Central memory CD8-positive, alpha-beta T cell (primary cell): Measurements from ENCODE around the gene KIF25.

Source experiments
- ATAC-seq: fragments of 150-1000 bp; cut with Tn5 transposase; replicated peaks from 2 replicates; pipeline ENCODE4 v1.10.0; 2022; ENCODE audit warnings: mild to moderate bottlenecking, moderate FRiP score, moderate number of reproducible peaks; ENCODE audit not compliant: poor library complexity, severe bottlenecking; ENCODE audit errors: extremely low read depth
- DNase-seq, 2 donors: peaks; one replicate each; pipeline ENCODE4 v3.0.0; 2021; ENCODE audit warnings: low spot score in 2 of 2
- H3K27ac Mint-ChIP-seq: one replicate; pipeline ENCODE4 v1.8.0; 2022; ENCODE audit warnings: low read depth, mild to moderate bottlenecking, moderate library complexity, mixed read lengths
- H3K27me3 Mint-ChIP-seq: one replicate; pipeline ENCODE4 v1.8.0; 2022; ENCODE audit warnings: mixed read lengths
- H3K36me3 Mint-ChIP-seq: one replicate; pipeline ENCODE4 v1.8.0; 2022; ENCODE audit warnings: mild to moderate bottlenecking, moderate library complexity, mixed read lengths; ENCODE audit not compliant: insufficient read depth
- H3K4me1 Mint-ChIP-seq: one replicate; pipeline ENCODE4 v1.8.0; 2022; ENCODE audit warnings: mixed read lengths
- H3K4me3 Mint-ChIP-seq: one replicate; pipeline ENCODE4 v1.8.0; 2022; ENCODE audit warnings: mild to moderate bottlenecking, moderate library complexity, mixed read lengths
- H3K9me3 Mint-ChIP-seq: one replicate; pipeline ENCODE4 v1.8.0; 2022; ENCODE audit warnings: mixed read lengths

The KIF25 gene

DNA sequence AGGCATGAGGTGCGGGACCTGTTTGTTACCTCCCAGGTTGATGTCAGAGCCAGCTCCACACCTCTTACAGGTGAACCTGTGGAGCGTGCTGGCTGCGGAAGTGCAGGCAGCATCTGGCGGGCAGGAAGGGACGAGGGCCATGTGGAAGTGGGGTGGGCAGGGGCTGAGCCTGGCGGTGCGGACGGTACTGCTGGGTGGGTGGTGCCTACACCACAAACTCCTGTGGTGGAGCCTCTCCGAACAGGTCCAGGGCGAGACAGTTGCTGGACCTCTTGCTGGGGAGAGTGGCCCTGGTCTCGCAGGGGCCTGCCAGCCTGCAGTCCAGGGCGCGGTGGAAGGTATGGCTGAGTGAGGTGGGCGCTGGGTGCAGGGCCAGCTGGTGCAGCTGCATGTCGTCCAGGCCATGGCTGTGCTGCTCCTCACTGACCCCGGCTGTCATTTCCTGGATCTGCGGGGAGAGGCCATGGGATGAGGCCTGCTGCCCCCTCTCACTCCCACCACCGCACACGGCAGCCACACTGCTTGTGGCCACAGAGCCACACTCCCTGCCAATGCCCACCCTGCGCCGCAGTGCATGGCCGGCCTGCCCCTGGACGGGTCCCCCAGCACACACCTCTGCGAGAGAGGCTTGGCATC is 59.5 kb downstream of the KIF25 start:
- Mint-ChIP-seq H3K9me3 (no peaks in the 10 kb centered on the region), H3K4me3 (no peak overlapping the region), H3K27me3 (no peaks in the 10 kb centered on the region), H3K36me3 (peaks cover 3% of the 10 kb centered on the region), H3K4me1 (no peaks in the 10 kb centered on the region), H3K27ac (no peak overlapping the region)
- ATAC-seq (no peak), DNase-seq (no peak)

DNA sequence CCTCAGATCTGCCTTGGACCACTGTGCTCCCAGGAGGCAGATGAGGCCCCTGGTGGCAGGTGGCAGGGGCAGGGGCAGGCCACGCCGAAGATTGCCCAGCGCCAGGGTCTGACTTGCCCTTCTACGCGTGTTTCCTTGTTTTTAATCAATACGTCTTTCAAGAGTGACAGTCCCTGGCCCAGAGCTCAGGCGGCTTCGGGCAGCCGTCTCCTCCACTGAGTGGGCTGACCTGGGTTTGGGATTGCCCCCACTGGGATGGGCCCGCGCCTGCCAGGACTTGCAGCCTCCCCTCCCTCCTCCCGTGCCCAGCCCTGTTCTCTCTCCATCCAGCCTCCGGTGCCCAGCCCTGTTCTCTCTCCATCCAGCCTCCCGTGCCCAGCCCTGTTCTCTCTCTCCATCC is 60.4 kb downstream of the KIF25 start:
- DNase-seq (no peak), ATAC-seq (no peak)

DNA sequence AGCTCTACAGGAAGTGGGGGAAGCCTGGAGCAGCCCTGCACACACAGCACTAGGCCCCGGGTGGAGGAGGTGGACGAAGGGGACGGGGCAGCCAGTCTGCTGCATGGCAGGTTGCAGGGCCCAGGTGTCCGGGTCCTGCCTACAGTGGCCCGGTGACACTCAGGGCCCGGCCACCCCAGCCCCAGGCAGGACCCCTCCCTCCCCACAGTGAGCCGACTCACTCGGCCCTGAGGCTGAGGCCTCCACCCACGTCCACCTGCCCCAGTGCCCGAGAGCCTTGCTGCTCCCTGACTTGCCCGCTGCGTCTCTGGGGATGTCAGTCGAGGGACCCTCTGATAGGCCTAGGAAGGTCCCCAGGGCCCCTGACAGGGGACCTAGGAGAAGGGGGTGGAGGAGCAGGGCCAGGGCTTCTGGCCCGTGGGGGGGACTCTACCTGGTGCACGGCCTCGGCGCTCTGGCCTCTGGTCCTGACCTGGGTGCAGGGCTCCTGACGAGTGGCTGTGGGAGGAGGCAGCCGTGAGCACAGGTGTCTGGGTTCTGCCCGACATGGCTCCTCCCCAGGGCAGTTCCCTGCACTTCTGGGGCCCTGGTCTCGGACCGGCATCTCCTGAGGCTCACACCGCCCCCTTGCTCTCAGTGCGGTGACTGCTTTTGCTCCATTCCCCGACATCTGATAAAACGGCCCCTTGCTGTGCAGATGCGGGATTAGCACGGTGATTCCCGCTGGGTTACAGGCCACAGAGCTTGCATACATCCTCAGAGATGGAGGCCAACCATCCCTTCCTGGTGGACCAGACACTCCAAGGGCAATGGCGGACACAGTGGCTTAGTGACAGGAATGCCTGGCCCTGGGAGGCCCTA is 61.5 kb downstream of the KIF25 start:
- no peaks in the 10 kb centered on the region for H3K4me1 Mint-ChIP-seq
- no peak overlapping the region for H3K4me3 Mint-ChIP-seq
- H3K27me3 Mint-ChIP-seq = no peaks in the 10 kb centered on the region
- H3K9me3 Mint-ChIP-seq = no peaks in the 10 kb centered on the region
- H3K27ac Mint-ChIP-seq = no peak overlapping the region
- no peak for ATAC-seq
- peaks cover 3% of the 10 kb centered on the region for H3K36me3 Mint-ChIP-seq
- DNase-seq = no peak

More for the DNA sequence above, 60.4 kb downstream of the KIF25 start:
- Mint-ChIP-seq H3K4me3 (no peak overlapping the region), H3K27ac (no peak overlapping the region), H3K36me3 (peaks cover 3% of the 10 kb centered on the region), H3K9me3 (no peaks in the 10 kb centered on the region), H3K27me3 (no peaks in the 10 kb centered on the region), H3K4me1 (no peaks in the 10 kb centered on the region)

DNA sequence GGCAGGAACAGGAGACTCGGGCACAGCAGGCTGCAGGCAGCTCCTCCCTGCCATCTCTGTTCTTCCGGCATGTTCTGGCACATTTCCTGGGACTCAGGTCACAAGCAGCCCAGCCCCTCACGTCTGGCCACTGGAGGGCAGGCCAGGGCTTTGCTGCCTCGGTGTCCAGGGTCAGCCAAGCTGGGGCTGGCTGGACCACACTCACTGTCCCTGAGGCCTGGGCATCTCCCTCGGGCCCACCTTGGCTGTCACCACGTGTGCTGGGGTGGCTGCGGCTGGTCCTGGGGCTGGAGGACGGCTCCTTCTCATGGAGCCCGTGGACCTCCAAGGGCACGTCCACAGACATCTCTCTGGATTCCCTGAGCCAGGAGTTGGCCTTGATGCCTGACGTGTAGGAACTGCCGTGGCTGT is 63.1 kb downstream of the KIF25 start:
- ATAC-seq (no peak), DNase-seq (no peak)
- Mint-ChIP-seq H3K4me1 (no peaks in the 10 kb centered on the region), H3K27me3 (no peaks in the 10 kb centered on the region), H3K36me3 (no peaks in the 10 kb centered on the region), H3K4me3 (no peak overlapping the region), H3K27ac (no peak overlapping the region), H3K9me3 (no peaks in the 10 kb centered on the region)

DNA sequence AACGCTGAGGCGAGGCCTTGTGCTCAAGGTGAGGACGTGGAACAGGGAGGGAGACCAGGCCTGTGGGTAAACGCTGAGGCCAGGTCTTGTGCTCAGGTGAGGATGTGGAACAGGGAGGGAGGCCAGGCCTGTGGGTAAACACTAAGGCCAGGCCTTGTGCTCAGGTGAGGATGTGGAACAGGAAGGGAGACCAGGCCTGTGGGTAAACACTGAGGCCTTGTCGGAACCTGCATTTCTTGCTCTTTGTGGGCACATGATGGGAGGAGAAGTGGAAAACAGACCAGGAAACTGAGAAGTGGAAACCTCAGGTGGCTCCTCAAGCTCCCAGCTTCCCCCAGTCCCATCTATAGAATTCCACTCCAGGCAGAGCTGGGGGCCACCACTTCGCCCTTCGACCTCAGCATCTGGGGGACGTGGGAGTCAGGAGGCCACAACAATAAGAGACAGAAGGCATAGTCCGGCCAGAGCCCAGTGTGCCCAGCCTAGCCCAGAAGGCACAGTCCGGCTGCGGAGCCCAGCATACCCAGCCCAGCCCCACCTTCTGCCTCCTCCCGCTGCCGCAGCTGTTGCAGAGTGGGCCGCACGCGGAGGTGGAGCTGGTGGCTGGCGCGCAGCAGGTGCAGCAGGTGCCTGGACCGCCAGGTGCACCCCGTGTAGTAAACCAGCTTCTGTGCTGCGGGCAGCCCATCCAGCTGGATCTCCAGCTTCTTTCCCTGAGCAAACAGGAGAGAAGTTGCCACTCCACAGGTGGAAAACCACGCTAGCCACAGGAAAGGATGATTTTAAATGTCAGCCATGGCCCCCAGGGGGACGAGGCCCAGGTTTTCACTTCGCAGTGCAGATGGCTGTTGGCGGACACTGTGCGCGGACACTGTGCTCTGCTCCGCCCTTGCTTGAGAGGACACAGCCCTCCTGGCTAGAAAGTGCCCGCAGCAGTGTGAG is 64.1 kb downstream of the KIF25 start:
- Mint-ChIP-seq H3K36me3 (no peaks in the 10 kb centered on the region), H3K27ac (no peak overlapping the region), H3K9me3 (no peaks in the 10 kb centered on the region)

DNA sequence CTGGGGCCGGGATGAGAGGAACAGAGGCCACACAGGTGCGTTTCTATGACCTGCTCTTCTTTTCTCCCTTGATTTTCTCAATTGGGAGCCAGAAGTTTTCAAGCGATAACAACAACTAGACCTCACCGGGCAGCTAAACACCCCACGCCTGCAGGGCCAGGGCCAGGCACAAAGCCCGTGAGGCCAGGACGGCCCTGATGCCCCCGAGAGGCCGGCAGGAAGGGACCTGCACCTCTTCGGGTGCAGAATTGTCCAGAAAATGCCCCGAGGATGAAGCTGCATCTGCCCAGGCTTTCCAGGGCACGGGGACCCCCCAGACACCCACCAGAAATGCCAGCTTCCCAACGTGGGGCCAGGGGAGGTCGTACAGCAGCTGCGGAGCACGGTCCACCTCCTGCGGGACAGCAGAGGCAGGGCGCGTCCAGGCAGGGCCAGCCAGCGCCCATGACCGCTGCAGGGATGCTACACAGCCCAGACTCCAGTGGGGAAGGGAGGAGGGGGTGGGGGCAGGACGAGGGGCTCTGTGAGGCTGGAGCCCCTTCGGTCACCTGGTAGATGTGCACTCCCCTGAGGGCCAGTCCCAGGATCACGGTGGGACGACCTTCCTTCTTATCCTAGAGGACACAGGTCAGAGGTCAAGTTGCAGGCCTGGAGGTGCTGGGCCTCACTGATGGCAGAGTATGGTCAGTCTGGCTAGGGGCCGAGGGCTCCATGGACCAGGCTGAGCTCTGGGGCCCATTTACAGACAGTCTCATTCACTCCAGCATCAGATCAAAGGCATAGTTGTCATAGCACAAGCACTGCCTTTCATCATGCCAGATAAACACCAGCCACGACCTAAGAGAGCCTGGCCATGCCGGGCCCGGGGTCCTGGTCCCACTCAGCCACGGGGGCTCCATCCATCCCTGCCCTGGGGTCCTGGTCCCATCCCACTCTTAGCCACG is 65.1 kb downstream of the KIF25 start:
- no peaks in the 10 kb centered on the region for H3K4me1 Mint-ChIP-seq

More for the DNA sequence above, 64.1 kb downstream of the KIF25 start:
- no peaks in the 10 kb centered on the region for H3K27me3 Mint-ChIP-seq
- no peak for ATAC-seq
- no peak overlapping the region for H3K4me3 Mint-ChIP-seq
- H3K4me1 Mint-ChIP-seq = no peaks in the 10 kb centered on the region
- DNase-seq = no peak

DNA sequence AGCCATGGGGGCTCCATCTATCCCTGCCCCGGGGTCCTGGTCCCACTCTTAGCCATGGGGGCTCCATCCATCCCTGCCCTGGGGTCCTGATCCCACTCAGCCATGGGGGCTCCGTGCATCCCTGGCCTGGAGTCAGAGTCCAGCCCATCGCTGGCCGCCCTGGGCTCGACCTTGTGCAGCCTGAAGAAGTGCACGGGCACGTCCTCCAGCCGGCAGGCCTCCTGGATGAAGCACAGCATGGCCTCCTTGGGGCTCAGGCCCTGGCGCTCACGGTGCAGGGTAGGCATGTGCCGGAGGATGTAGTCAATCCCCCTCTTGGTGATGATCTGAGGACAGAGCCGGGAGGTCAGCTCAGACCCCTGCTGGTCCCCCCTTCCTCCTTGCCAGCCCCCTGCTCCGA is 66.0 kb downstream of the KIF25 start:
- Mint-ChIP-seq H3K27ac (no peak overlapping the region), H3K27me3 (peaks cover 10% of the 10 kb centered on the region), H3K4me3 (no peak overlapping the region), H3K36me3 (no peaks in the 10 kb centered on the region), H3K4me1 (no peaks in the 10 kb centered on the region), H3K9me3 (no peaks in the 10 kb centered on the region)
- no peak for DNase-seq
- ATAC-seq = no peak

More for the DNA sequence above, 65.1 kb downstream of the KIF25 start:
- DNase-seq (no peak), ATAC-seq (no peak)
- H3K36me3 Mint-ChIP-seq = no peaks in the 10 kb centered on the region
- H3K9me3 Mint-ChIP-seq = no peaks in the 10 kb centered on the region
- H3K27ac Mint-ChIP-seq = no peak overlapping the region
- H3K4me3 Mint-ChIP-seq = no peak overlapping the region
- H3K27me3 Mint-ChIP-seq = peaks cover 9% of the 10 kb centered on the region

DNA sequence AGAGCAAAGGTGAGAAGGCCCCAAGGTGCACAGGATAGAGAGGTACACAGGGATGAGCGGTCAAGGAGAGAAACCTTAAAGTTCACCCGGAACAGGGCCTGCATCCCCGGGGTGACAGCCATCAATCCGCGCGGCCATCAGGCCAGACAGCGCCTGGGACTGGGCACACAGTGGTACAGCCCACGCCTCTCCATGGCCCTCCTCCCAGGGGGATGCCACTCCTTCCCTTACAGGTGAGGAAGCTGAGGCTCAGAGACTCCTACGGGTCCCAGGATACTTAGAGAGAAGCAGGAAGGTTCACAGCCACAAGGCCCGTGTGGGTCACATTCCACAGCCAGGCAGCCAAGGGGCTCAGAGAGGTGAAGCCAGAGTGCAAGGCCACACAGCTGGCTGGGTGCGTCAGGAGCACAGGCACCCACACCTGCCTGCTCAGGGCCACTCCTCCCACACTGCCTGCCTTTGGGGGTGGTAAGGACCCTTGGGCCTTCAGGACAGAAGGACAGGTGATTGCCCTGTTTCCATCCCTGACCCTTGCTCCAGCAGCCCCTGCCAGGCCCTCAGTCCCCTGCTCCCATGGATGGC is 66.8 kb downstream of the KIF25 start:
- Mint-ChIP-seq H3K4me1 (no peaks in the 10 kb centered on the region), H3K36me3 (no peaks in the 10 kb centered on the region), H3K4me3 (no peak overlapping the region), H3K9me3 (no peaks in the 10 kb centered on the region), H3K27ac (no peak overlapping the region), H3K27me3 (peaks cover 13% of the 10 kb centered on the region)
- no peak for ATAC-seq
- DNase-seq = no peak

DNA sequence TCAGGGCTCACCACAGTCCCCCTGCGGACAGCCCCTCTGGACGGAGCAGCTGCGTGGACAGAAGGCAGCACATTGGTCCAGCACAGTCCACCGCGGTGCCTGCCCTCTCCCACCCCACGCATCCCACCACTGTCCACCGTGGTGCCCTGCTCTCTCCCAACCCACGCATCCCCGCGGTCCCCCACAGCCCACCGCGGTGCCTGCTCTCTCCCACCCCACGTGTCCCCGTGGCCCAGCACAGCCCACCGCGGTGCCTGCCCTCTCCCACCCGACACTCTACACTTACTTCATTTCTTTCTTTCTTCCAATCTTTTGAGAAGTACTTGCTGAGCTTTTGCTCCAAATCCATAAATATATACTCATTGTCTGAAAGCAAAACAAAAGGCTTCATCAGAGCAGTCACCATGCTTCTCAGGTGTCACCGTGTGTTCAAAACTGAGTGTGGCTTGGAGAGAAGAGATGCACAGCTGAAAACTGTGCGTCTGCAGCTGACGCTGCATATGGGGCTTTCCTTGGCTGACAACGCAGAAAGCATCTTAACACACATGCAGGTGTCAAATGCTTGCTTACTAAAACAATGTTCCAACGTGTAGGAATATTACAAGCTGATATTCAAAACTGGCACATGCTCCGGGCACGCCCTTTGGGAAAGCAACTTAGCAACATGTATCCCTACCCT is 69.7 kb downstream of the KIF25 start:
- Mint-ChIP-seq H3K27me3 (peaks cover 21% of the 10 kb centered on the region), H3K4me1 (no peaks in the 10 kb centered on the region), H3K4me3 (no peak overlapping the region), H3K9me3 (no peaks in the 10 kb centered on the region), H3K27ac (no peak overlapping the region), H3K36me3 (no peaks in the 10 kb centered on the region)
- no peak for DNase-seq
- no peak for ATAC-seq

DNA sequence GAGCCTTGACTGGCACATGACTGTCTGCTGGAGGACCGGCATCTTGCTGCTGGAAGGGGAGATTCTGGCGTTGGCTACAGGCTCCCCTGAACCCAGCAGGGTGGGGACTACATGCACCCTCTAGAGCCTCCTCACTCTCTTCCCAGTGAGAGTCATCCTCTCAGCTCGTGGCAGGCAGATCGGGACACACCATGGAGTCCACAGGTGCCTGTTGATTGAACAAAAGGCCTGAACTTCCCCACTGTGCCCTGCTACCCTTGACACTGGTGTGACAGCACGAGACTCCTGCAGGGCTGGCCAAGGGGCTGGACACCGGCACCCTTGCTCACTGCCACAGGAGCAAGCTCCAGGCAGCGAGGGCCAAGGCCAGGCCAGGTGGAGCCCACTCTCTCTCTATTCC is 73.3 kb downstream of the KIF25 start:
- no peaks in the 10 kb centered on the region for H3K36me3 Mint-ChIP-seq
- H3K27ac Mint-ChIP-seq = no peak overlapping the region
- no peak for ATAC-seq
- H3K27me3 Mint-ChIP-seq = peaks cover 21% of the 10 kb centered on the region
- H3K9me3 Mint-ChIP-seq = no peaks in the 10 kb centered on the region
- H3K4me3 Mint-ChIP-seq = no peak overlapping the region
- H3K4me1 Mint-ChIP-seq = no peaks in the 10 kb centered on the region
- DNase-seq = no peak

DNA sequence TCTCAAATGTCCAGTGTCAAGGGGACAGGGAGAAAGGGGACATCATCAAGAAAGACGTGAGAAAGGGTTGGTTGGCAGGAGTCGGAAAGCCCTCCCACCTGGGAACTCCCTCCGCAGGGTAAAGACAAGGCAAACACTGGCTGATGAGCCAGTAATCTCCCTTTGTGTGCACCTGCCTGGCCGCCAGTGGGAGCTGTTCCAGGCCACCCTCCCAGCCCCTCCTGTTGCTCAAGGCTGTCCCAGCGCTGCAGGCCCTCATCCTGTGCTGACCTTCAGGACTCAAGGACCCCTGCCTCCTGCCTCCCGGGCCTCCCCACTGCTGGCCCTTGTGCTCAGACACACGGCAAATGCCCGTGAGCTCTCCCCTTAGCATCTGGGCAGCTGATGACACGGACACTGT is 74.1 kb downstream of the KIF25 start:
- ATAC-seq = no peak
- no peak overlapping the region for H3K4me3 Mint-ChIP-seq

More for the DNA sequence above, 74.1 kb downstream of the KIF25 start:
- Mint-ChIP-seq H3K27ac (no peak overlapping the region), H3K9me3 (no peaks in the 10 kb centered on the region), H3K27me3 (peaks cover 21% of the 10 kb centered on the region), H3K36me3 (no peaks in the 10 kb centered on the region), H3K4me1 (no peaks in the 10 kb centered on the region)
- DNase-seq = no peak
